Left lobe of liver (tissue), 2 donors: ENCODE results near the gene RAPH1. TPM values are rescaled to one million over a fixed set of nuclear protein-coding genes. Genes with fewer than 3 reads are reported as not detected.
A peak's percentile ranks its signal among the peaks of the same experiment; 100 is the strongest.

Source experiments
- ATAC-seq: fragments of 200-7000 bp; cut with Tn5 transposase; one replicate; pipeline ENCODE4 v1.9.1; 2020; ENCODE audit warnings: mild to moderate bottlenecking, moderate library complexity
- DNase-seq: peaks from one replicate; pipeline ENCODE4 v3.0.0-alpha.2; 2020; ENCODE audit warnings: low spot score
- total RNA-seq: library from RNA; stranded (reverse); gene quantifications from one replicate; pipeline ENCODE4 v1.2.1, GENCODE V29; 2021
- donor health status: DM: no; HTN: no; CAD: no; lungs with moderate emphysema.
- donor health status: DM: no; HTN: yes; CAD: no.

Gene RAPH1
- total RNA-seq, 1 donor from 2014 or later = 85.7 TPM

- ATAC-seq = peak; percentile 15
- no peak for DNase-seq
These were observed 45.6 kb downstream of the RAPH1 start for GRCh38 chr2:203489531-203489930.

- DNase-seq (no peak), ATAC-seq (peak; percentile 60)
These were observed 50.6 kb downstream of the RAPH1 start for GRCh38 chr2:203484266-203485112.

DNA sequence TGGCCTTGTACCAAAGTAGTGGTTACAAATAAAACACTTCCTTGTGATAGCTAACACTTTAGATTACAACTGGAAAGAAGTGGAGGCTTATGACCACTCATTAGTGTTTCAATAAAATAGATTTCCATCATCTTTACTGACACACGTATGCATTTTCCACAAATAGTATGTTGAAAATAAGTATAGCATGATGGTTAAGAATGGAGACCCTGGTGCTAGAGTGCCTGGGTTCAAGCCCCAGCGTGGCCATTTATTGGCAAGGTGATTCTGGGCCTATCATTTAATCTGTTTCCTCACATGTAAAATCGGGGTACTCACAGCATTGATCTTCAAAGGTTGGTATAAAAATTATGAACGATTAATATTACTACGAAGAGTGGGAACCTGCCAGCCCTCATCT, 54.5 kb downstream of the RAPH1 start:
- ATAC-seq (no peak), DNase-seq (no peak)

DNA sequence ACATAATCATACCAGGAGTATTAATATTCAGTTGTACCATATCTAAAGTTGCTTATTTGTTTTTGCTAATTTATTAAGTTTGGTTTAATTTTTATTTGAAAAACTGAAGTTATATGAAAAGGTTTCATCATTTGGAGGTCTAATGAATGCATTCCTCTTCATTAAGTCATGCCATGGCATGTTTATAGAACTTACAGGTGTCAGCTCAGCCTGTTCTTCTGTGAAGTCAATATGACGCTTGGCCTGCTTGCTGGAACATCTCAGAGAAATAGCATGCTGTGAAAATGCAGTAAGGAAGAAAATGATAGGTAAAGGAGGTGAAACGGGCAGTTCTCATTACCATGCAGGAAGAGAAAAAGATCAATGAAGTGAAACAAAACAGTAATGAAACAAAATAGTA, 58.2 kb downstream of the RAPH1 start:
- ATAC-seq (no peak), DNase-seq (no peak)

- DNase-seq = no peak
- no peak for ATAC-seq
These were observed 63.8 kb downstream of the RAPH1 start for GRCh38 chr2:203471323-203471722.

GRCh38 chr2:203470371-203470770, 64.7 kb downstream of the RAPH1 start:
- peak; percentile 77 for ATAC-seq

DNA sequence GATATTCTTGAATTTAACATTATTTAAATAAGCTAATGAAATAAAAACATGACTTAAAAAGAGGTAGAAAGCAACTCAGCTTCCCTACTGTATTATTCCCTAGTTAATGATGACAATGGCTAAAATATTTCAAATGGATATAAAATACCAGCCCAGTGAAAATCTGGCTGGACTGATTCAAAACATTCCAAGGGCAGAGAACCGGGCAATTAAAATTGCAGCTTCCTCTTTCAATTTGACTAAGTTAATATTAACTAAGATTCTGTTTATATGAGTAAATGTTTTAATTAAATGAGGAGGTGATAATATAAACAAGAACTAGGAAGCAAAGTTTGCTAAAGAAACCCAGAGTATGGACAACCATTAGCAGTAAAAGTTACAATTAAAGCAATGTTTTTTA, 65.6 kb downstream of the RAPH1 start:
- no peak for DNase-seq
- no peak for ATAC-seq

More at GRCh38 chr2:203470371-203470770, 64.7 kb downstream of the RAPH1 start:
- DNase-seq = no peak

DNA sequence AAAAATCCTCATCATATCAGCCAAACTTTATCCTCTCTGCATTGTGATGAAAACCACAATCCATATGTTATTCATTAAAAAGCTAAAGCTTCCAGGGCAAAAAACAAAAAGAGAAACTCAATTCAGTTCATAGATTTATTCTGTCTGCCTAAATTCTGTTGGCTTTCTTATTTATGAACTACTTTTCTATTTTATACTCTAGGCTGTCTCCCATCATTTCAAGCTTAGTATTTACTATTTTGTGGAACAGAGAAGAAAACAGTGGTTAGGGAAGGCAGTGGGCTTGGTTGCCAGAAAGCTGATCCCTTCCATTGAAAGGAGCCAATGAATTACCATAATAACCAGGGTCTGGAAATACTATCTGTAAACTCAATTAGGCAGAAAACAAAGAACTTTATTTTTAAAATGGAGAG, 71.8 kb downstream of the RAPH1 start:
- ATAC-seq (no peak), DNase-seq (no peak)

- no peak for DNase-seq
These were observed 72.8 kb downstream of the RAPH1 start for GRCh38 chr2:203462308-203462707.

GRCh38 chr2:203461746-203462145, 73.4 kb downstream of the RAPH1 start:
- ATAC-seq (no peak), DNase-seq (no peak)

More at GRCh38 chr2:203462308-203462707, 72.8 kb downstream of the RAPH1 start:
- no peak for ATAC-seq

GRCh38 chr2:203455209-203455608, 79.9 kb downstream of the RAPH1 start:
- DNase-seq (no peak), ATAC-seq (no peak)

GRCh38 chr2:203453858-203454451, 81.1 kb downstream of the RAPH1 start:
- no peak for DNase-seq
- peak; percentile 79 for ATAC-seq

GRCh38 chr2:203451689-203452088, 83.4 kb downstream of the RAPH1 start:
- peak; percentile 8 for ATAC-seq
- DNase-seq = no peak

- DNase-seq (no peak), ATAC-seq (no peak)
These were observed 84.1 kb downstream of the RAPH1 start for GRCh38 chr2:203451011-203451410.

DNA sequence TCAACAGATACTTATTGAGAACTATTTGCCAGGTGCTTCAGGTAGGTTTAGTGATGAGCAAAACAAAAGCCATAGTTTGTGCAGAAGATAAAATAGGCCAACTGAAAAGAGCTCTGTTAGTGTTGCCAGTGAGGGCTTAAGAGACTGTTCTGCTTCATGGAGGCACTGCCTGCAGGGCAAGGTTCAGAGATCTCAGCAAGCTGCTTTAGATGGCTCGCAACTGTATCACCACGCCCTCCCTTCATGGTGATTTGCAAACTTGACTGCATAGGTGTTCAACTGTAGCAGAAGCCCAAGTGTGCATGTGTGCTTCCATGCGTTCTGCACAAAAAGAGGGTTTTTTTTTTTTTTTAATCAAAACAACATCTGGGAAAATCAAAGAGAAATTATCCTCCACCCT, 84.5 kb downstream of the RAPH1 start:
- DNase-seq (no peak), ATAC-seq (peak; percentile 44)

DNA sequence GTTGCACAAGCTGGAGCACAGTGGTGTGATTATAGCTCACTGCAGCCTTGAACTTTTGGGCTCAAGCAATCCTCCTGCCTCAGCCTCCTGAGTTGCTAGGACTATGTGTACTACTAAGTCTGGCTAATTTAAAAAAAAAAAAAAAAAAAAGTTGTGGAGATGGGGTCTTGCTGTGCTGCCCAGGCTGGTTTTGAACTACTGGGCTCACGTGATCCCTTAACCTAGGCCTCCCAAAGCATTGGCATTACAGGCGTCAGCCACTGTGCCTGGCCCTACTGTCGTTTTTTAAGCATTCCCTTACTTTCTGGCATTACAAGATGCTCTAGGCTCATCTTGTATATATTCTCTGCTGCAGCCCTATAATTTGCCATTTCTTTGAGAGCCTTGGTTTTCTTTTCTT, 88.3 kb downstream of the RAPH1 start:
- no peak for ATAC-seq
- DNase-seq = no peak

DNA sequence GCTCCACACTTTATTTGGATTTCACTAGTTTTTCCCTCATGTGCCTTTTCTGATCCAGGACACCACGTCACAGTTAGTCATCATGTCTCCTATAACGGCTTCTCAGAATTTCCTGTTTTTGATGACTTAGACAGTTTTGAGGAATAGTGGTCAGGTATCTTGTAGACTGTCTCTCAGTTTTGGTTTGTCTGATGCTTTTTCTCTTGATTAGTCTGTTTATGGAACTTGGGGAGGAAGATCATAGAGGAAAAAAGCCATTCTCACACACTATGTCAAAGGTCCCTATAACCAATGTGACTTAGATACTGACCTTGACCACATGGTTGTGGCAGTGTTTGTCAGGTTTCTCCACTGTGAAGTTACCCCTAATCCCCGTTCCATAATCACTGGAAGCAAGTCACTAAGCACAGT, 89.0 kb downstream of the RAPH1 start:
- peak; percentile 10 for ATAC-seq

DNA sequence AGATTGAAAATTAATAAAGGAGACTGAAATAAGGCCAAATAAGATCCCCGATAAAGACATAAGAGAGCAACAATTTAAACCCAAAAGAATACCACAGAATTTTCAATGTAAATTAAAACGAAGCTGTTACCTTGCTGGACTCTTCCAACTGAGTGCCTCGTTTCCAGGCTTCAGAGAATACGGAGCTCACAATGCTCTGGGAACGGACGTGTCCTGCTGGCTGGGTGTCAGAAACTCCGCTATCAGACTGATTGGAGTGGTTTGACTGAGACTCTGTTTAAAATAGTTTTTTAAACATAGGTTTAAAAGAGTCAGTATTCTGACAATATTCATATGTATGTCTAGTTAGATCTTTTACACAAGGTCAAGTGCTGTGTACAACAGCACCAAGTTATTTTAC, 90.4 kb downstream of the RAPH1 start:
- DNase-seq (no peak), ATAC-seq (peak; percentile 45)

More for the DNA sequence above, 89.0 kb downstream of the RAPH1 start:
- no peak for DNase-seq

- no peak for DNase-seq
- ATAC-seq = peak; percentile 56
These were observed 92.6 kb downstream of the RAPH1 start for GRCh38 chr2:203442463-203442862.

GRCh38 chr2:203441463-203441862, 93.6 kb downstream of the RAPH1 start:
- no peak for DNase-seq
- no peak for ATAC-seq

DNA sequence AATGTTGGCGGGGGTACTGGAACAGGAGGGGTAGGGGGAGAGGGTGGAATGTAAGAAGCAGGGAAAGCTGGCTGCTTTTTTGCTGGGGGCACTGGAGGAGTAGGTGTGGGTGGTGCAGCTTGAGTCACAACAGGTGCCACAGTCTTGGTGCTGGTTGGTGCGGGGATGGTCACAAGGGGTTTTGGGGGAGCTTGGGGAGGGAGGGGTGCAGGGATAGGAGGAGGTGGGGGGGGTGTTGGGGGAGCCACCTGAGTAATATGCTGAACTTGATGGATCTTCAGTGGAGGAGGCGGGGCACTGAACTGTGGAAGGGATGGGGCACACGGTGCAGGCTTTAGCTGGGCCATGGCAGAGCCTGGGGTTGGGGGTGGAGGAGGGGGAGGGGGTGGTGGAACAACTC, 94.4 kb downstream of the RAPH1 start:
- DNase-seq (no peak), ATAC-seq (peak; percentile 1)

DNA sequence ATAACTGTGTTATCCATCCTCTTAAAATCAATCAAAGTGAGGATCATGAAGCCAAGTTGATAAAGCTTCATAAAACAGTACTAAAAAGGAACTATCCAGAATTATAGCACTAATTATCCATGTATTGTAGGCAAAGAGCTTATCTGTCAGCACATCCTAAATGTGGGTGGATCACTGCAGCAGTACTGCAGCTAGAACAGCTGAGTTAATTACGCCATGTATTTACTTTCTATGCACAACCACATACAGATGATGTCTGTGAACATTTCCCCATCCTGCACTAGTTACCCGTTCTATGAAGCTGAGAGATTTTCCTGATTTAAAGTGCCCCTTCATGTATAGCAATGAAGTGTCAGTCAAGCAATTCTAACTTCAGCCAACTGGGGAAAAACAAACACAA, 96.6 kb downstream of the RAPH1 start:
- ATAC-seq (peak; percentile 8), DNase-seq (no peak)
